H1 (cell line): ENCODE data around the gene LPP. TPM values are rescaled to one million over a fixed set of nuclear protein-coding genes. Genes with fewer than 3 reads are reported as not detected.

ENCODE experiments used
- CTCF ChIA-PET: fragments of 300-600 bp; sonication (Branson Sonifier 250); formaldehyde crosslinking; loops from one replicate; lab custom pipeline; 2021; ENCODE audit not compliant: partially characterized antibody; lab: Charles Lee
- POLR2A ChIA-PET: fragments of 300-600 bp; sonication (Branson Sonifier 250); formaldehyde crosslinking; loops from one replicate; lab custom pipeline; 2021; ENCODE audit warnings: inconsistent platforms; ENCODE audit not compliant: partially characterized antibody; lab: Charles Lee
- DNase-seq, 2 experiments: peaks; one replicate each; pipeline versions ENCODE4 v3.0.0 to v3.0.0-alpha.2; 2010 to 2022; ENCODE audit warnings: low spot score in 2 of 2, low read depth in 1 of 2, mixed read lengths in 1 of 2
- FAIRE-seq: peaks from 2 replicates; lab custom pipeline; 2011; peaks lifted over from hg19 to GRCh38; lab: Jason Lieb, UNC
- H2AFZ ChIP-seq: 2 replicates; pipeline ENCODE4 v1.8.1; 2012; ENCODE audit warnings: low read length, inconsistent platforms
- H2AK5ac ChIP-seq: 2 replicates; pipeline ENCODE4 v1.6.1; 2013; ENCODE audit warnings: low read depth, low read length
- H2BK120ac ChIP-seq: replicated peaks from 2 replicates; pipeline ENCODE3; 2013; ENCODE audit warnings: low read depth, low read length, inconsistent platforms
- H2BK12ac ChIP-seq: 2 replicates; pipeline ENCODE4 v1.6.1; 2013; ENCODE audit warnings: low read depth, low read length
- H2BK15ac ChIP-seq: 2 replicates; pipeline ENCODE4 v1.6.1; 2013; ENCODE audit warnings: low read length
- H2BK20ac ChIP-seq: 2 replicates; pipeline ENCODE4 v1.6.1; 2013; ENCODE audit warnings: low read length
- H2BK5ac ChIP-seq: 2 replicates; pipeline ENCODE4 v1.6.1; 2013; ENCODE audit warnings: low read depth, low read length
- H3K14ac ChIP-seq: 2 replicates; pipeline ENCODE4 v1.6.1; 2013; ENCODE audit warnings: inconsistent platforms; ENCODE audit not compliant: insufficient read length
- H3K18ac ChIP-seq: 2 replicates; pipeline ENCODE4 v1.6.1; 2013; ENCODE audit warnings: low read length; ENCODE audit errors: extremely low read depth
- H3K23ac ChIP-seq: 2 replicates; pipeline ENCODE4 v1.6.1; 2013; ENCODE audit warnings: inconsistent platforms; ENCODE audit not compliant: insufficient read length
- H3K23me2 ChIP-seq: 2 replicates; pipeline ENCODE4 v1.6.1; 2013; ENCODE audit warnings: low read depth, low read length
- H3K27ac ChIP-seq: 2 replicates; pipeline ENCODE4 v1.6.1; 2011; ENCODE audit warnings: low read depth, low read length, inconsistent platforms
- H3K27me3 ChIP-seq, 4 experiments: replicated peaks in 1 of 4; 1 replicate in 1 of 4; 2 replicates in 3 of 4; pipeline versions ENCODE4 v1.6.1 to v1.8.1; 2011 to 2013; ENCODE audit warnings: low read length in 3 of 4, mild to moderate bottlenecking in 3 of 4, inconsistent platforms in 2 of 4, mixed read lengths in 2 of 4, moderate library complexity in 1 of 4; ENCODE audit not compliant: control insufficient read depth in 3 of 4, insufficient read depth in 3 of 4; ENCODE audit errors: extremely low read depth in 1 of 4
- H3K36me3 ChIP-seq, 4 experiments: 2 replicates each; pipeline versions ENCODE4 v1.6.1 to v1.8.1; 2011 to 2013; ENCODE audit warnings: mild to moderate bottlenecking in 4 of 4, low read length in 3 of 4, moderate library complexity in 2 of 4, control low read depth in 1 of 4, inconsistent platforms in 1 of 4; ENCODE audit not compliant: insufficient read depth in 4 of 4, control insufficient read depth in 2 of 4
- H3K4ac ChIP-seq: replicated peaks from 2 replicates; pipeline ENCODE3; 2013; ENCODE audit warnings: low read length, low read depth, mixed read lengths, inconsistent platforms; ENCODE audit not compliant: insufficient read length
- H3K4me1 ChIP-seq, 4 experiments: replicated peaks in 1 of 4; 1 replicate in 1 of 4; 2 replicates in 3 of 4; pipeline versions ENCODE4 v1.6.1 to v1.8.1; 2011 to 2013; ENCODE audit warnings: low read length in 3 of 4, inconsistent platforms in 2 of 4, mixed read lengths in 1 of 4; ENCODE audit not compliant: insufficient read depth in 4 of 4, control insufficient read depth in 3 of 4
- H3K4me2 ChIP-seq, 2 experiments: 2 replicates each; pipeline versions ENCODE4 v1.6.1 to v1.8.1; 2011 to 2013; ENCODE audit warnings: low read depth in 2 of 2, low read length in 2 of 2, control low read depth in 1 of 2, inconsistent platforms in 1 of 2, mild to moderate bottlenecking in 1 of 2; ENCODE audit not compliant: insufficient read depth in 1 of 2
- H3K4me3 ChIP-seq, 4 experiments: fragments of 200-600, 300-600 bp in 1 of 4; sonication (generic), shearing (Covaris generic), sonication (Bioruptor Twin) in 1 of 4; 2 replicates each; pipeline versions ENCODE4 v1.5.1 to v1.8.1; 2011 to 2016; ENCODE audit warnings: low read length in 4 of 4, low read depth in 3 of 4, control low read depth in 2 of 4, inconsistent platforms in 2 of 4, mild to moderate bottlenecking in 2 of 4, mixed read lengths in 1 of 4, moderate library complexity in 1 of 4; ENCODE audit not compliant: insufficient read depth in 2 of 4; ENCODE audit errors: extremely low read depth in 1 of 4
- H3K56ac ChIP-seq: replicated peaks from 2 replicates; pipeline ENCODE3; 2013; ENCODE audit warnings: low read depth, mild to moderate bottlenecking, mixed read lengths, low read length, inconsistent platforms; ENCODE audit not compliant: insufficient read length
- H3K79me1 ChIP-seq: 2 replicates; pipeline ENCODE4 v1.6.1; 2013; ENCODE audit warnings: low read depth, low read length, control low read depth
- H3K79me2 ChIP-seq, 2 experiments: 2 replicates each; pipeline versions ENCODE4 v1.6.1 to v1.8.1; 2012 to 2013; ENCODE audit warnings: low read length in 2 of 2, mild to moderate bottlenecking in 2 of 2, inconsistent platforms in 1 of 2; ENCODE audit not compliant: insufficient read depth in 2 of 2, control insufficient read depth in 1 of 2
- H3K9ac ChIP-seq, 4 experiments: replicated peaks in 1 of 4; 1 replicate in 1 of 4; 2 replicates in 3 of 4; pipeline versions ENCODE4 v1.6.1 to v1.8.1; 2011 to 2013; ENCODE audit warnings: low read depth in 3 of 4, low read length in 3 of 4, control low read depth in 2 of 4, mild to moderate bottlenecking in 2 of 4, moderate library complexity in 2 of 4, inconsistent platforms in 1 of 4; ENCODE audit errors: extremely low read depth in 1 of 4
- H3K9me3 ChIP-seq, 2 experiments: 2 replicates each; pipeline versions ENCODE4 v1.6.1 to v1.8.1; 2012 to 2013; ENCODE audit warnings: mild to moderate bottlenecking in 2 of 2, moderate library complexity in 2 of 2, control low read depth in 1 of 2, inconsistent platforms in 1 of 2, low read depth in 1 of 2, low read length in 1 of 2, mixed read lengths in 1 of 2; ENCODE audit not compliant: insufficient read depth in 2 of 2
- H4K20me1 ChIP-seq, 2 experiments: replicated peaks in 1 of 2; 2 replicates each; pipeline versions ENCODE3 to v1.8.1; 2011 to 2013; ENCODE audit warnings: inconsistent platforms in 2 of 2, low read length in 2 of 2, mild to moderate bottlenecking in 1 of 2; ENCODE audit not compliant: insufficient read depth in 2 of 2, control insufficient read depth in 1 of 2
- H4K5ac ChIP-seq: 2 replicates; pipeline ENCODE4 v1.6.1; 2013; ENCODE audit warnings: low read length, low read depth, mixed read lengths, inconsistent platforms; ENCODE audit not compliant: insufficient read length
- H4K8ac ChIP-seq: 2 replicates; pipeline ENCODE4 v1.8.0; 2013; ENCODE audit warnings: mild to moderate bottlenecking, moderate library complexity, low read length, inconsistent platforms; ENCODE audit not compliant: insufficient read depth; ENCODE audit errors: extremely low read depth
- H4K91ac ChIP-seq: replicated peaks from 2 replicates; pipeline ENCODE3; 2013; ENCODE audit warnings: low read length, mixed read lengths, inconsistent platforms; ENCODE audit not compliant: insufficient read length
- HDAC2 ChIP-seq, 2 experiments: fragments of 300-600 bp in 1 of 2; sonication (generic) in 1 of 2; IDR thresholded peaks; 2 replicates each; pipeline ENCODE4 v1.6.1; 2011 to 2012; ENCODE audit warnings: low read depth in 2 of 2, low read length in 2 of 2, mild to moderate bottlenecking in 2 of 2, moderate library complexity in 2 of 2, borderline replicate concordance in 1 of 2, inconsistent platforms in 1 of 2
- WGBS, 2 experiments: shearing (Covaris generic) in 1 of 2; methylation state at CpG; one replicate each; pipeline versions ENCODE4 v1.1.6 to v1.1.7; 2013 to 2015; ENCODE audit warnings: low lambda C conversion rate in 2 of 2, mixed read lengths in 2 of 2, inconsistent platforms in 1 of 2, low coverage in 1 of 2, missing lambda C conversion rate in 1 of 2; ENCODE audit not compliant: insufficient replicate concordance in 2 of 2, insufficient coverage in 1 of 2, insufficient read length in 1 of 2; ENCODE audit errors: extremely low coverage in 1 of 2, missing lambda C conversion rate in 1 of 2; 5-methylcytosine and 5-hydroxymethylcytosine counted together
- polyA plus RNA-seq, 7 experiments: library from polyadenylated mRNA; depleted of rRNA in 3 of 7; stranded (reverse) in 5 of 7; unstranded in 2 of 7; fragments of >200 nt in 5 of 7; fragments of 200-250 nt in 2 of 7; gene quantifications; 1 replicate in 5 of 7; 2 replicates in 1 of 7; 4 replicates in 1 of 7; pipeline versions ENCODE4 v1.2.1 to v1.2.3, GENCODE V29; 2011 to 2013; ENCODE audit warnings: missing spikeins in 2 of 7, mixed read lengths in 2 of 7
- total RNA-seq: library from RNA; stranded (reverse); fragmentation: NEBNext Ultra II Directional; extraction: Animal tissue kit (Norgen Biotek cat#: 25700); gene quantifications from 2 replicates; pipeline ENCODE4 v1.2.1, GENCODE V29; 2021

The LPP gene
- total and polyA plus RNA-seq, 2 of the 8 experiments (the other 6 are each of a cell fraction or from before 2014, with no cell fraction given): 10.0 to 53.3 TPM

DNA sequence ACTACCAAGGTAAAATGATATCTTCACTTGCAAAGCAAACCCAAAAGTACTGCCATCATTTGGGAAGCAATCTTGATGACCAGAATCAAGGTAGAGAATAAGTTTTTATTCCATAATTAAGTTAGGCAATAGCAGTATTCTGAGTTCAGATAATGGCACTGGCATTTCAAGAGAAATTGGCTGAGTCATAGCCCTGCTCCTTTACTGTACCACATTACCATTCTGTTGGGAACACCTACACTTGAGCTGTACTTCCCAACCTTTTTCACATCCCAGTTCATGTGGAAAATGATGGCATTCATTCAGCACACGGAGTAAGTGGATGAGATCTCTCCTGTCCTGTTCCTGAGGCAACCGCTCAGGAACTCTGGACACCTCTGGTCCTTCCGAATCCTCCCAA is 706.2 kb downstream of the LPP start:
- H3K4ac ChIP-seq: no peak overlapping the region
- no peaks in the 10 kb centered on the region for H3K23me2 ChIP-seq
- no peak for DNase-seq
- no peak overlapping the region for H3K14ac ChIP-seq
- no peak for FAIRE-seq
- H2BK20ac ChIP-seq: no peak overlapping the region
- H3K23ac ChIP-seq: no peak overlapping the region
- no peak overlapping the region for H4K91ac ChIP-seq
- H3K27ac ChIP-seq: no peak overlapping the region
- H3K4me1 ChIP-seq: no peaks in the 10 kb centered on the region
- no peak overlapping the region for H3K4me3 ChIP-seq
- no peaks in the 10 kb centered on the region for H3K36me3 ChIP-seq
- no peaks in the 10 kb centered on the region for H3K79me2 ChIP-seq
- no peak overlapping the region for H3K56ac ChIP-seq
- ChIA-PET POLR2A (no interaction called here), CTCF (no interaction called here)
- no peak overlapping the region for H3K9ac ChIP-seq
- no peaks in the 10 kb centered on the region for H3K79me1 ChIP-seq
- H2BK5ac ChIP-seq: no peak overlapping the region
- no peak for TF ChIP-seq HDAC2 (IDR thresholded peaks at IDR 0.05; ENCODE audit: borderline replicate concordance in 1 of 2, low read depth in 2 of 2, low read length in 2 of 2)
- H2AFZ ChIP-seq: no peak overlapping the region
- H4K20me1 ChIP-seq: no peaks in the 10 kb centered on the region
- H2AK5ac ChIP-seq: no peak overlapping the region
- WGBS, 2 experiments: 80% methylated on average over 3 of the region's 3 CpGs; no CpG with 5 or more reads in 1 of the 2 experiments
- H3K9me3 ChIP-seq: no peaks in the 10 kb centered on the region
- no peak overlapping the region for H2BK15ac ChIP-seq
- no peak overlapping the region for H4K5ac ChIP-seq
- H3K27me3 ChIP-seq: no peaks in the 10 kb centered on the region
- no peak overlapping the region for H4K8ac ChIP-seq
- no peak overlapping the region for H2BK12ac ChIP-seq
- no peak overlapping the region for H2BK120ac ChIP-seq
- no peak overlapping the region for H3K4me2 ChIP-seq
- no peak overlapping the region for H3K18ac ChIP-seq
